Neuronal stem cell (in vitro differentiated cells): ENCODE results near the gene SLIT3.
"Not testable (repeated sequence)": the region's sequence is repeated elsewhere in the genome, so short reads cannot be mapped to it uniquely, and the experiment has no call there.

ENCODE experiments used
- DNase-seq: peaks from one replicate; pipeline ENCODE4 v3.0.0-alpha.2; 2013; ENCODE audit warnings: low spot score
- H2AFZ ChIP-seq: one replicate; pipeline ENCODE4 v1.6.1; 2013; ENCODE audit warnings: mild to moderate bottlenecking, low read length, inconsistent platforms
- H2AK5ac ChIP-seq: 2 replicates; pipeline ENCODE4 v1.6.1; 2013; ENCODE audit warnings: low read depth, mild to moderate bottlenecking, inconsistent platforms, low read length, moderate library complexity, mixed read lengths
- H2BK120ac ChIP-seq: 2 replicates; pipeline ENCODE4 v1.6.1; 2013; ENCODE audit warnings: low read depth, mild to moderate bottlenecking, inconsistent platforms, low read length, moderate library complexity, mixed read lengths
- H2BK12ac ChIP-seq: one replicate; pipeline ENCODE4 v1.6.1; 2013; ENCODE audit warnings: low read length, inconsistent platforms
- H2BK15ac ChIP-seq: 2 replicates; pipeline ENCODE4 v1.6.1; 2013; ENCODE audit warnings: mild to moderate bottlenecking, low read length, inconsistent platforms, mixed read lengths
- H2BK5ac ChIP-seq: one replicate; pipeline ENCODE4 v1.6.1; 2013; ENCODE audit warnings: inconsistent platforms, mild to moderate bottlenecking, low read length, moderate library complexity
- H3K14ac ChIP-seq: one replicate; pipeline ENCODE4 v1.6.1; 2013; ENCODE audit warnings: low read length, inconsistent platforms
- H3K18ac ChIP-seq: 2 replicates; pipeline ENCODE4 v1.6.1; 2013; ENCODE audit warnings: low read length, inconsistent platforms
- H3K23ac ChIP-seq: 2 replicates; pipeline ENCODE4 v1.6.1; 2013; ENCODE audit warnings: low read depth, mild to moderate bottlenecking, mixed read lengths, low read length, inconsistent platforms; ENCODE audit not compliant: poor library complexity
- H3K27ac ChIP-seq: replicated peaks from 3 replicates; pipeline ENCODE4 v1.5.1; 2013; ENCODE audit warnings: low read length, inconsistent platforms
- H3K27me3 ChIP-seq, 3 experiments: 2 replicates each; pipeline ENCODE4 v1.6.1; 2013; ENCODE audit warnings: low read length in 3 of 3, mild to moderate bottlenecking in 2 of 3, inconsistent platforms in 1 of 3, low read depth in 1 of 3, mixed read lengths in 1 of 3, moderate library complexity in 1 of 3; ENCODE audit not compliant: control insufficient read depth in 3 of 3, insufficient read depth in 3 of 3
- H3K36me3 ChIP-seq, 2 donors: replicated peaks in 1 of 2; 2 replicates each; pipeline ENCODE4 v1.6.1; 2013; ENCODE audit warnings: low read length in 2 of 2; ENCODE audit not compliant: control insufficient read depth in 2 of 2, insufficient read depth in 2 of 2
- H3K4ac ChIP-seq: 2 replicates; pipeline ENCODE4 v1.6.1; 2013; ENCODE audit warnings: inconsistent platforms, mild to moderate bottlenecking, low read length, moderate library complexity
- H3K4me1 ChIP-seq, 2 donors: 1 replicate in 1 of 2; 2 replicates in 1 of 2; pipeline ENCODE4 v1.6.1; 2013; ENCODE audit warnings: low read length in 2 of 2, low read depth in 1 of 2; ENCODE audit not compliant: control insufficient read depth in 2 of 2, insufficient read depth in 1 of 2
- H3K4me2 ChIP-seq: one replicate; pipeline ENCODE4 v1.6.1; 2013; ENCODE audit warnings: mild to moderate bottlenecking, low read length, inconsistent platforms; ENCODE audit not compliant: insufficient read depth, poor library complexity, severe bottlenecking
- H3K4me3 ChIP-seq, 2 donors: 2 replicates each; pipeline ENCODE4 v1.5.1; 2013; ENCODE audit warnings: low read length in 2 of 2, mild to moderate bottlenecking in 2 of 2, inconsistent platforms in 1 of 2, moderate library complexity in 1 of 2
- H3K79me1 ChIP-seq: one replicate; pipeline ENCODE4 v1.6.1; 2013; ENCODE audit warnings: low read depth, mild to moderate bottlenecking, inconsistent platforms, low read length, moderate library complexity
- H3K9ac ChIP-seq: one replicate; pipeline ENCODE4 v1.6.1; 2013; ENCODE audit warnings: mild to moderate bottlenecking, low read depth, low read length, inconsistent platforms; ENCODE audit not compliant: poor library complexity
- H3K9me3 ChIP-seq, 2 donors: replicated peaks in 1 of 2; 2 replicates each; pipeline versions ENCODE3 to v1.6.1; 2013; ENCODE audit warnings: low read length in 2 of 2, mild to moderate bottlenecking in 2 of 2, inconsistent platforms in 1 of 2, low read depth in 1 of 2, mixed read lengths in 1 of 2, moderate library complexity in 1 of 2; ENCODE audit not compliant: control insufficient read depth in 2 of 2, insufficient read depth in 1 of 2
- H4K8ac ChIP-seq: one replicate; pipeline ENCODE4 v1.6.1; 2013; ENCODE audit warnings: low read depth, mild to moderate bottlenecking, inconsistent platforms, low read length, moderate library complexity
- H4K91ac ChIP-seq: one replicate; pipeline ENCODE4 v1.6.1; 2013; ENCODE audit warnings: low read length, low read depth, mild to moderate bottlenecking, inconsistent platforms; ENCODE audit not compliant: poor library complexity
- WGBS, 2 donors: extraction: QIAGEN DNeasy Blood & Tissue Kit; methylation state at CpG; one replicate each; pipeline ENCODE4 v1.1.7; 2013; ENCODE audit warnings: missing lambda C conversion rate in 2 of 2, mixed read lengths in 1 of 2; ENCODE audit not compliant: insufficient read length in 2 of 2, insufficient replicate concordance in 1 of 2; ENCODE audit errors: extremely low coverage in 2 of 2; 5-methylcytosine and 5-hydroxymethylcytosine counted together

Gene SLIT3

GRCh38 chr5:169216866-169217265 lies 84.1 kb downstream of the SLIT3 start:
- Histone ChIP-seq H4K8ac (no peak overlapping the region), H3K23ac (no peak overlapping the region), H2BK5ac (no peak overlapping the region), H4K91ac (no peak overlapping the region), H2AK5ac (no peak overlapping the region), H2AFZ (no peak overlapping the region), H3K79me1 (no peaks in the 10 kb centered on the region), H3K14ac (no peak overlapping the region), H3K4me2 (no peak overlapping the region), H3K4me1 (no peaks in the 10 kb centered on the region), H3K18ac (no peak overlapping the region), H3K27ac (no peak overlapping the region), H2BK12ac (no peak overlapping the region), H3K9me3 (no peaks in the 10 kb centered on the region), H2BK120ac (no peak overlapping the region), H2BK15ac (no peak overlapping the region), H3K4ac (no peak overlapping the region), H3K27me3 (peaks cover 0 to 2% (median 0%) of the 10 kb centered on the region in 3 experiments), H3K4me3 (no peak overlapping the region), H3K36me3 (no peaks in the 10 kb centered on the region), H3K9ac (no peak overlapping the region)
- WGBS, 2 donors = no CpG with 5 or more reads among the region's 8 CpGs
- no peak for DNase-seq

DNA sequence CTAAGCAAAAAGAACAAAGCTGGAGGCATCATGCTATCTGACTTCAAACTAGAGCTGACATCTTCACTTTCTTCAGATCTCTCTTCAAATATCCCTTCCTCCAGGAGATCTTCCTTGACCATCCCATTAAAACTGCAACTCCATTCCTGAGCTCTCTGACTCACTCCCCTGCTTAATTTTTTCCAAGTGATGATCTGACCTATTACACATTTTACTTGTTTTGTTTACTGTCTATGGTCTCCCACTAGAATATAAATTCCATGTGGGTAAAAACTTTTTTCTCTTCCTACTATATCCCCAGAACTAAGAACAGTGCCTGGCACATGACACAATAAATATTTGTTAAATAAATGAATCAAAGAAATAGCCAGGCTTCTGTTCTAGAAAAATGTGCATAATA lies 87.5 kb downstream of the SLIT3 start:
- no peak overlapping the region for H3K14ac ChIP-seq
- no peaks in the 10 kb centered on the region for H3K79me1 ChIP-seq
- no peak overlapping the region for H2BK15ac ChIP-seq
- no peak overlapping the region for H3K9ac ChIP-seq
- no peak overlapping the region for H3K4me2 ChIP-seq
- H4K8ac ChIP-seq = no peak overlapping the region
- H2BK5ac ChIP-seq = no peak overlapping the region
- no peak overlapping the region for H3K4ac ChIP-seq
- no peak overlapping the region for H2AFZ ChIP-seq
- no peak overlapping the region for H2BK12ac ChIP-seq
- no peak overlapping the region for H2BK120ac ChIP-seq
- no peak overlapping the region for H2AK5ac ChIP-seq
- DNase-seq = no peak
- no peak overlapping the region for H3K4me3 ChIP-seq
- H3K18ac ChIP-seq = no peak overlapping the region
- H4K91ac ChIP-seq = no peak overlapping the region
- no peaks in the 10 kb centered on the region for H3K27me3 ChIP-seq
- H3K27ac ChIP-seq = no peak overlapping the region
- no peaks in the 10 kb centered on the region for H3K4me1 ChIP-seq
- H3K9me3 ChIP-seq = no peaks in the 10 kb centered on the region
- H3K23ac ChIP-seq = no peak overlapping the region
- no peaks in the 10 kb centered on the region for H3K36me3 ChIP-seq

DNA sequence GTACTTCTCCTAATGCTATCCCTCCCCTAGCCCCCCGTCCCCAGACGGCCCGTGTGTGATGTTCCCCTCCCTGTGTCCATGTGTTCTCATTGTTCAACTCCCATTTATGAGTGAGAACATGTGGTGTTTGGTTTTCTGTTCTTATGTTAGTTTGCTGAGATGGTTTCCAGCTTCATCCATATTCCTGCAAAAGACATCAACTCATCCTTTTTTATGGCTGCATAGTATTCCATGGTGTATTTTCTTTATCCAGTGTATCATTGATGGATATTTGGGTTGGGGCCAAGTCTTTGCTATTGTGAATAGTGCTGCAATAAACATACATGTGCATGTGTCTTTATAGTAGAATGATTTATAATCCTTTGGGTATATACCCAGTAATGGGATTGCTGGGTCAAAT lies 89.2 kb downstream of the SLIT3 start:
- not testable (repeated sequence) for H3K4me2 ChIP-seq, H3K27me3 ChIP-seq, H2BK15ac ChIP-seq, H2BK120ac ChIP-seq, H3K18ac ChIP-seq, H4K8ac ChIP-seq, H2AFZ ChIP-seq, H3K9me3 ChIP-seq, H2BK12ac ChIP-seq, H3K36me3 ChIP-seq, H3K23ac ChIP-seq, H2BK5ac ChIP-seq, H4K91ac ChIP-seq, H3K14ac ChIP-seq, H3K79me1 ChIP-seq, H3K27ac ChIP-seq, DNase-seq, H3K4me3 ChIP-seq, H3K9ac ChIP-seq, H3K4me1 ChIP-seq, H3K4ac ChIP-seq, H2AK5ac ChIP-seq
- no CpG with 5 or more reads among the region's 3 CpGs for WGBS, 2 donors

- no peak overlapping the region for H3K4me3 ChIP-seq
- no peak overlapping the region for H2AK5ac ChIP-seq
- H3K36me3 ChIP-seq = no peaks in the 10 kb centered on the region
- H2BK5ac ChIP-seq = no peak overlapping the region
- H2AFZ ChIP-seq = no peak overlapping the region
- H4K91ac ChIP-seq = no peak overlapping the region
- no peaks in the 10 kb centered on the region for H3K27me3 ChIP-seq
- H4K8ac ChIP-seq = no peak overlapping the region
- no peak overlapping the region for H3K18ac ChIP-seq
- no peak overlapping the region for H3K4me2 ChIP-seq
- no peak overlapping the region for H2BK15ac ChIP-seq
- H2BK120ac ChIP-seq = no peak overlapping the region
- H3K79me1 ChIP-seq = no peaks in the 10 kb centered on the region
- H3K27ac ChIP-seq = no peak overlapping the region
- no peak overlapping the region for H3K23ac ChIP-seq
- H2BK12ac ChIP-seq = no peak overlapping the region
- H3K4ac ChIP-seq = no peak overlapping the region
- WGBS, 2 donors = no CpG with 5 or more reads among the region's 8 CpGs
- peaks cover 0 to 3% of the 10 kb centered on the region in 2 donors for H3K4me1 ChIP-seq
- no peak overlapping the region for H3K9ac ChIP-seq
- no peak for DNase-seq
- peaks cover 0 to 3% of the 10 kb centered on the region in 2 donors for H3K9me3 ChIP-seq
- no peak overlapping the region for H3K14ac ChIP-seq
These were observed 96.0 kb downstream of the SLIT3 start for GRCh38 chr5:169204788-169205400.
